ENCODE results near the gene KRTAP17-1.

- TF ChIP-seq CTCF (IDR thresholded peaks at IDR 0.05) (no peak), POLR2A (IDR thresholded peaks at IDR 0.05) (no peak)
Measured at GRCh38 chr17:41352597-41353366, 37.3 kb upstream of the KRTAP17-1 start.
